ENCODE data around the gene ARID1B.

DNA sequence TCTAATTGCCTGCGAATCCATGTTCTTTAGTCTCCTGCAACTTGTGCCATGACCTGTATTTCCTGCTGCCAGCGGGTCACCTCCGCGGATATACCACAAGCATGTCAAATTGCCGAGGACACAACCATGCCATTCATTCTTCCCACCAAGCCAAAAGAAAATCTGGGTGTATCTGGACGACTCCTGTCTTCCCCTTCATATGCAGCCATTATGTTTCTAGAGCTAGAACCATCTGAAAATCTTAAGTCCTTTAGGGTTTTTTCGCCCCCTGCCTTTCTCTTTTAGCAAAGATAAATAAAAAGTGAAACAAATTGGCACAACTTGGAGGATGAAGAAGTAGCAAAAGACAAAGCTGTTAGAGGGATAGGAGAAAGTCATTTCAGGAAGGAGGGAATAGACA lies 242.6 kb downstream of the ARID1B start:
- TF ChIP-seq, protein P1, sequence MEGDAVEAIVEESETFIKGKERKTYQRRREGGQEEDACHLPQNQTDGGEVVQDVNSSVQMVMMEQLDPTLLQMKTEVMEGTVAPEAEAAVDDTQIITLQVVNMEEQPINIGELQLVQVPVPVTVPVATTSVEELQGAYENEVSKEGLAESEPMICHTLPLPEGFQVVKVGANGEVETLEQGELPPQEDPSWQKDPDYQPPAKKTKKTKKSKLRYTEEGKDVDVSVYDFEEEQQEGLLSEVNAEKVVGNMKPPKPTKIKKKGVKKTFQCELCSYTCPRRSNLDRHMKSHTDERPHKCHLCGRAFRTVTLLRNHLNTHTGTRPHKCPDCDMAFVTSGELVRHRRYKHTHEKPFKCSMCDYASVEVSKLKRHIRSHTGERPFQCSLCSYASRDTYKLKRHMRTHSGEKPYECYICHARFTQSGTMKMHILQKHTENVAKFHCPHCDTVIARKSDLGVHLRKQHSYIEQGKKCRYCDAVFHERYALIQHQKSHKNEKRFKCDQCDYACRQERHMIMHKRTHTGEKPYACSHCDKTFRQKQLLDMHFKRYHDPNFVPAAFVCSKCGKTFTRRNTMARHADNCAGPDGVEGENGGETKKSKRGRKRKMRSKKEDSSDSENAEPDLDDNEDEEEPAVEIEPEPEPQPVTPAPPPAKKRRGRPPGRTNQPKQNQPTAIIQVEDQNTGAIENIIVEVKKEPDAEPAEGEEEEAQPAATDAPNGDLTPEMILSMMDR (IDR thresholded peaks at IDR 0.05), result no peak
- TF ChIP-seq TCF7L2 (IDR thresholded peaks at IDR 0.05; ENCODE audit: low read depth, low read length), result no peak
